ENCODE data around the gene MYO5A. TPM values are rescaled to one million over a fixed set of nuclear protein-coding genes. Genes with fewer than 3 reads are reported as not detected.
"Not testable (repeated sequence)": the region's sequence is repeated elsewhere in the genome, so short reads cannot be mapped to it uniquely, and the experiment has no call there.

The MYO5A gene
- total RNA-seq, 1 experiment from 2014 or later: 9.9 TPM

GRCh38 chr15:52552303-52552702 lies 23.6 kb upstream of the MYO5A start:
- Histone ChIP-seq H3K9me3 (no peaks in the 10 kb centered on the region), H3K36me3 (ENCODE audit: control insufficient read depth, insufficient read depth, low read length) (no peaks in the 10 kb centered on the region), H3K4me3 (ENCODE audit: low read depth, low read length) (no peak overlapping the region), H3K27me3 (replicated peaks; ENCODE audit: control insufficient read depth, insufficient read depth, low read length) (no peaks in the 10 kb centered on the region), H3K4me1 (no peaks in the 10 kb centered on the region)
- no TSS peak for BruUV-seq (replicated peaks)
- H3K36me3 Mint-ChIP-seq (ENCODE audit: insufficient read depth, unreplicated experiment): peaks cover 39% of the 10 kb centered on the region
- no peak overlapping the region for H3K27ac Mint-ChIP-seq (ENCODE audit: unreplicated experiment)
- H3K27me3 Mint-ChIP-seq (ENCODE audit: insufficient read depth, unreplicated experiment): no peaks in the 10 kb centered on the region
- no peak for TF ChIP-seq CTCF (IDR thresholded peaks at IDR 0.05; ENCODE audit: insufficient read depth in 1 of 2, low read depth in 1 of 2, low read length in 1 of 2, severe bottlenecking in 1 of 2, unreplicated experiment in 1 of 2)
- intact Hi-C loops (cut with micrococcal nuclease; ENCODE audit: unreplicated experiment): no loop called here
- H3K4me3 Mint-ChIP-seq (ENCODE audit: unreplicated experiment): no peak overlapping the region
- no peaks in the 10 kb centered on the region for H3K9me3 Mint-ChIP-seq (ENCODE audit: unreplicated experiment)
- ChIA-PET CTCF (no interaction called here), POLR2A (no interaction called here)
- DNase-seq: no peak
- H3K4me1 Mint-ChIP-seq (ENCODE audit: low read depth, unreplicated experiment): peaks cover 7% of the 10 kb centered on the region

GRCh38 chr15:52551762-52552161 lies 23.1 kb upstream of the MYO5A start:
- ChIA-PET POLR2A (no interaction called here), CTCF (no interaction called here)
- TF ChIP-seq CTCF (IDR thresholded peaks at IDR 0.05; ENCODE audit: insufficient read depth in 1 of 2, low read depth in 1 of 2, low read length in 1 of 2, severe bottlenecking in 1 of 2, unreplicated experiment in 1 of 2): no peak
- H3K4me3 Mint-ChIP-seq (ENCODE audit: unreplicated experiment): no peak overlapping the region
- Histone ChIP-seq H3K4me3 (ENCODE audit: low read depth, low read length) (no peak overlapping the region), H3K4me1 (no peaks in the 10 kb centered on the region), H3K9me3 (no peaks in the 10 kb centered on the region), H3K27me3 (replicated peaks; ENCODE audit: control insufficient read depth, insufficient read depth, low read length) (no peaks in the 10 kb centered on the region), H3K36me3 (ENCODE audit: control insufficient read depth, insufficient read depth, low read length) (no peaks in the 10 kb centered on the region; the same call in 1 of the 2 replicates)
- no peaks in the 10 kb centered on the region for H3K27me3 Mint-ChIP-seq (ENCODE audit: insufficient read depth, unreplicated experiment)
- no TSS peak for BruUV-seq (replicated peaks)
- DNase-seq: no peak
- no peaks in the 10 kb centered on the region for H3K9me3 Mint-ChIP-seq (ENCODE audit: unreplicated experiment)
- H3K27ac Mint-ChIP-seq (ENCODE audit: unreplicated experiment): no peak overlapping the region
- intact Hi-C loops (cut with micrococcal nuclease; ENCODE audit: unreplicated experiment): no loop called here
- peaks cover 44% of the 10 kb centered on the region for H3K36me3 Mint-ChIP-seq (ENCODE audit: insufficient read depth, unreplicated experiment)
- H3K4me1 Mint-ChIP-seq (ENCODE audit: low read depth, unreplicated experiment): peaks cover 6% of the 10 kb centered on the region

- H3K9me3 ChIP-seq; intact Hi-C loops (cut with micrococcal nuclease; ENCODE audit: unreplicated experiment); H3K27me3 Mint-ChIP-seq (ENCODE audit: insufficient read depth, unreplicated experiment); H3K27ac Mint-ChIP-seq (ENCODE audit: unreplicated experiment); DNase-seq; H3K4me3 Mint-ChIP-seq (ENCODE audit: unreplicated experiment); H3K4me1 Mint-ChIP-seq (ENCODE audit: low read depth, unreplicated experiment); H3K9me3 Mint-ChIP-seq (ENCODE audit: unreplicated experiment); CTCF ChIA-PET; H3K36me3 ChIP-seq (ENCODE audit: control insufficient read depth, insufficient read depth, low read length); H3K4me3 ChIP-seq (ENCODE audit: low read depth, low read length); H3K27me3 ChIP-seq (replicated peaks; ENCODE audit: control insufficient read depth, insufficient read depth, low read length); POLR2A ChIA-PET; H3K4me1 ChIP-seq: not testable (repeated sequence)
- BruUV-seq (replicated peaks): TSS peak; percentile 5
- peaks cover 44% of the 10 kb centered on the region for H3K36me3 Mint-ChIP-seq (ENCODE audit: insufficient read depth, unreplicated experiment)
Observed at GRCh38 chr15:52551186-52551585, 22.5 kb upstream of the MYO5A start.
